HUES48 (cell line): ENCODE results near the gene COL9A1.
A peak's percentile ranks its signal among the peaks of the same experiment; 100 is the strongest.

Experiments used
- H3K27ac ChIP-seq: one replicate; pipeline ENCODE4 v1.7.0; 2013; ENCODE audit warnings: low read depth, low read length, inconsistent platforms
- H3K27me3 ChIP-seq: 2 replicates; pipeline ENCODE4 v1.6.1; 2013; ENCODE audit warnings: mild to moderate bottlenecking, low read length; ENCODE audit not compliant: control insufficient read depth, insufficient read depth
- H3K36me3 ChIP-seq: 2 replicates; pipeline ENCODE4 v1.6.1; 2013; ENCODE audit warnings: low read length; ENCODE audit not compliant: control insufficient read depth, insufficient read depth
- H3K4me1 ChIP-seq: 2 replicates; pipeline ENCODE4 v1.6.1; 2013; ENCODE audit warnings: mild to moderate bottlenecking, low read length; ENCODE audit not compliant: control insufficient read depth, insufficient read depth
- H3K4me3 ChIP-seq: 2 replicates; pipeline ENCODE4 v1.5.1; 2013; ENCODE audit warnings: mild to moderate bottlenecking, low read depth, low read length
- H3K9ac ChIP-seq: 2 replicates; pipeline ENCODE4 v1.6.1; 2013; ENCODE audit warnings: mild to moderate bottlenecking, low read depth, low read length, moderate library complexity
- H3K9me3 ChIP-seq: 2 replicates; pipeline ENCODE4 v1.6.1; 2013; ENCODE audit warnings: low read length; ENCODE audit not compliant: control insufficient read depth, insufficient read depth

COL9A1 gene

DNA sequence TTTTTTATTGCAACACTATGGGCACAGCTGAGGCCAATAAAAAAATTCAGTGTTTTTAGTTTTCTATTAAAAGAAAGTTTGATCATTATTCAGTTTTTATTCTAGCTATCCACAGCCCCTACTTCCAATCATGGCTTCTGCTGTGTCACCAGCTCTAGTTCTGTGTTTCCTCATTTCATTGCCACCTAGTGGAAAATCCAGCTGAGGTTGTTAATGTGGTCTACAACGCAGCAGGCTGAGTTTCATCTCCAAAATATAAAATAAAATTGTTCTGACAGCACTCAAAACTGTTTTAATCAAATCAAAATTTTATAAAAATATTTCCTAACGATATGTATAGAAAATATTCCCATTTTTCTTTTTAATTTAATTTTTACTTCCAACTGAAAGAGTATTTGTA is 13.6 kb downstream of the COL9A1 start:
- H3K27me3 ChIP-seq, result peaks cover 5% of the 10 kb centered on the region
- no peak overlapping the region for H3K4me3 ChIP-seq
- H3K27ac ChIP-seq, result no peak overlapping the region
- H3K9me3 ChIP-seq, result no peaks in the 10 kb centered on the region
- H3K4me1 ChIP-seq, result no peaks in the 10 kb centered on the region
- H3K36me3 ChIP-seq, result no peaks in the 10 kb centered on the region
- H3K9ac ChIP-seq, result no peak overlapping the region

GRCh38 chr6:70286905-70287304 is 16.0 kb downstream of the COL9A1 start:
- no peak overlapping the region for H3K4me3 ChIP-seq
- no peak overlapping the region for H3K27ac ChIP-seq
- no peak overlapping the region for H3K9ac ChIP-seq
- peaks cover 2% of the 10 kb centered on the region; the same call in 1 of the 2 replicates for H3K4me1 ChIP-seq
- H3K36me3 ChIP-seq, result no peaks in the 10 kb centered on the region
- peaks cover 29% of the 10 kb centered on the region for H3K27me3 ChIP-seq
- no peaks in the 10 kb centered on the region for H3K9me3 ChIP-seq

DNA sequence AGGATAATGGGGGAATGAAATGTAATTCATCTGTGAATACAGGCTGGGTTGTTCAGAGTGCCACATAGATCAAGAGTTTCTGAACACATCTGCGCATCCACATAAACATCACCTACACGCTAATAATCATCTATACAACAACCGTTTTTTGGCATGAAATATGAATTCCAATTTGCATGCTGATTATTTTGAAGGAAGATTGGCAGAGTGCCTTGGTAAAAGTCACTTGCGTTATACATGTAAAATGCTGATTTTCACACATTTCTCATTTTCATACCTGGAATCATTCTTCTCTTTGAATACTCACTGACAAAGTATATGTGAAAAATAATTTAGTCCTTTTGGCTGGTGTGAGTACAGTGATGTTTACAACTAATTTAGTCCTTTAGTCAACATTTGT is 17.7 kb downstream of the COL9A1 start:
- H3K27me3 ChIP-seq, result peaks cover 45% of the 10 kb centered on the region
- peaks cover 8% of the 10 kb centered on the region; the same call in 1 of the 2 replicates for H3K4me1 ChIP-seq
- no peak overlapping the region for H3K27ac ChIP-seq
- H3K9me3 ChIP-seq, result no peaks in the 10 kb centered on the region
- no peak overlapping the region for H3K9ac ChIP-seq
- no peaks in the 10 kb centered on the region for H3K36me3 ChIP-seq
- no peak overlapping the region for H3K4me3 ChIP-seq

GRCh38 chr6:70282919-70283461 is 19.9 kb downstream of the COL9A1 start:
- Histone ChIP-seq H3K4me1 (peaks cover 13% of the 10 kb centered on the region; the same call in 1 of the 2 replicates), H3K27ac (no peak overlapping the region), H3K9me3 (no peaks in the 10 kb centered on the region), H3K27me3 (peaks cover 50% of the 10 kb centered on the region), H3K4me3 (peak overlapping the region; percentile 72), H3K36me3 (no peaks in the 10 kb centered on the region), H3K9ac (no peak overlapping the region)

- Histone ChIP-seq H3K9me3 (no peaks in the 10 kb centered on the region), H3K4me3 (peak overlapping the region; percentile 72), H3K36me3 (no peaks in the 10 kb centered on the region), H3K4me1 (peaks cover 13% of the 10 kb centered on the region; the same call in 1 of the 2 replicates), H3K9ac (no peak overlapping the region), H3K27ac (no peak overlapping the region), H3K27me3 (peaks cover 50% of the 10 kb centered on the region)
Observed at GRCh38 chr6:70282312-70282918, 20.5 kb downstream of the COL9A1 start.

- Histone ChIP-seq H3K4me1 (peaks cover 13% of the 10 kb centered on the region; the same call in 1 of the 2 replicates), H3K36me3 (no peaks in the 10 kb centered on the region), H3K9ac (no peak overlapping the region), H3K27ac (no peak overlapping the region), H3K27me3 (peaks cover 50% of the 10 kb centered on the region), H3K4me3 (peak overlapping the region; percentile 72), H3K9me3 (no peaks in the 10 kb centered on the region)
Observed at GRCh38 chr6:70281923-70282311, 21.0 kb downstream of the COL9A1 start.

DNA sequence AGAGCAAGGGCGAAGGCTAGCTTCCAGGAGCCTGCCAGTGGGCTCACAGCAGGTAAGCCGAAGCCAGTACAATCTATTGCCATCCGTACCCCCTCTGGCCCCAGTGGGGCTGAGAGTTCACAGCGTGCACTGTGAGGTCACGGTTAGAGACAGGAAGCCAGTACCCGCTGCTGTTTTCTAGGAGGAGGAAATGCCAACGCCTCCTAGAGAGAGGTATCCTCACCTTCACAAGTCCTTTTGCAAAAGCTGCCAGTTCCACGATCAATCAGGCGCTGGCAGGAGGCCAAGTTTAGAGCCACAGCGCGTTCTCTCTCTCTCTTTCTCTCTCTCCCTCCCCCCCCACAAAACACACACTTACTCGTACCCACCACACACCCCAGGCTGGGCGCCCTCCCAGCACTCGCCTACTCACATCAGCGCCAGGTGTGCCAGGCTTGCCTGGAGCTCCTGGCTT is 22.5 kb downstream of the COL9A1 start:
- H3K9ac ChIP-seq, result no peak overlapping the region
- H3K27ac ChIP-seq, result no peak overlapping the region
- no peaks in the 10 kb centered on the region for H3K36me3 ChIP-seq
- no peak overlapping the region for H3K4me3 ChIP-seq
- H3K9me3 ChIP-seq, result no peaks in the 10 kb centered on the region
- peaks cover 50% of the 10 kb centered on the region for H3K27me3 ChIP-seq
- peaks cover 13% of the 10 kb centered on the region; the same call in 1 of the 2 replicates for H3K4me1 ChIP-seq

- H3K4me3 ChIP-seq, result no peak overlapping the region
Observed at GRCh38 chr6:70277470-70277869, 25.4 kb downstream of the COL9A1 start.

GRCh38 chr6:70274338-70274737 is 28.5 kb downstream of the COL9A1 start:
- Histone ChIP-seq H3K9me3 (no peaks in the 10 kb centered on the region), H3K27ac (no peak overlapping the region), H3K9ac (no peak overlapping the region), H3K27me3 (no peaks in the 10 kb centered on the region), H3K4me3 (no peak overlapping the region), H3K4me1 (0 out of 2 replicates have a peak, but pooled peaks cover 3% of the 10 kb centered on the region), H3K36me3 (no peaks in the 10 kb centered on the region)

More at GRCh38 chr6:70277470-70277869, 25.4 kb downstream of the COL9A1 start:
- no peaks in the 10 kb centered on the region for H3K9me3 ChIP-seq
- H3K9ac ChIP-seq, result no peak overlapping the region
- H3K4me1 ChIP-seq, result peaks cover 13% of the 10 kb centered on the region; the same call in 1 of the 2 replicates
- H3K36me3 ChIP-seq, result no peaks in the 10 kb centered on the region
- H3K27me3 ChIP-seq, result peaks cover 27% of the 10 kb centered on the region
- no peak overlapping the region for H3K27ac ChIP-seq

DNA sequence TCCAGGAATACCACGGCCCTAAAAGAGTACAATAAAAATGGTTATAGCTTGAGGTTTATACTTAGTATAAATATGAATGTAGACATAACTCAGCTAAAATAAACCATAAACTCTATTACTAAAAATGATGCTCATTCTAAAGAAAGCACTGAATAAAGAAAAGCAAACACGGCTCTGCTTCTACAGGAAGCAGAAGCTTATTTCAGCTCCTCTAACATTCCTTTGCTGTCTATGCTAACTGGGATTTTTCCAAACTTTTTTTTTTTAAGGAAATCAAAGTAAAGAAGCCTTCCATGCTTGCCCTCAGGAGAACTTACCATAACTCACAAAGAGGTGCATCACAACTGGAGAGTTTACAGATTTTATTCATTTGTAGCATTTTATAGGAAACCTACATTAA is 30.8 kb downstream of the COL9A1 start:
- Histone ChIP-seq H3K9me3 (no peaks in the 10 kb centered on the region), H3K4me1 (0 out of 2 replicates have a peak, but pooled peaks cover 3% of the 10 kb centered on the region), H3K36me3 (no peaks in the 10 kb centered on the region), H3K9ac (no peak overlapping the region), H3K4me3 (no peak overlapping the region), H3K27me3 (no peaks in the 10 kb centered on the region), H3K27ac (no peak overlapping the region)

GRCh38 chr6:70270287-70271005 is 32.4 kb downstream of the COL9A1 start:
- no peak overlapping the region for H3K27ac ChIP-seq
- H3K27me3 ChIP-seq, result no peaks in the 10 kb centered on the region

More at GRCh38 chr6:70270287-70271005, 32.4 kb downstream of the COL9A1 start:
- Histone ChIP-seq H3K4me1 (0 out of 2 replicates have a peak, but pooled peaks cover 3% of the 10 kb centered on the region), H3K9ac (no peak overlapping the region), H3K4me3 (no peak overlapping the region), H3K9me3 (no peaks in the 10 kb centered on the region), H3K36me3 (no peaks in the 10 kb centered on the region)
